GM19239 (cell line): Measurements from ENCODE around the gene RNF186.

Experiments
- DNase-seq: peaks from one replicate; pipeline ENCODE4 v3.0.0; 2011; ENCODE audit warnings: low spot score; ENCODE audit not compliant: insufficient read length
- FAIRE-seq: peaks from 2 replicates; lab custom pipeline; 2011; peaks lifted over from hg19 to GRCh38; lab: Jason Lieb, UNC

The RNF186 gene

GRCh38 chr1:19769211-19769932 is 45.7 kb downstream of the RNF186 start:
- DNase-seq (no peak), FAIRE-seq (no peak)

- FAIRE-seq = no peak
- no peak for DNase-seq
Observed at GRCh38 chr1:19768353-19769210, 46.5 kb downstream of the RNF186 start.

GRCh38 chr1:19765623-19766022 is 49.5 kb downstream of the RNF186 start:
- FAIRE-seq (no peak), DNase-seq (no peak)

GRCh38 chr1:19764848-19765247 is 50.2 kb downstream of the RNF186 start:
- FAIRE-seq (no peak), DNase-seq (no peak)
